Inflammatory macrophage treated with lipopolysaccharide for 1 hour (primary cell): ENCODE measurements around the gene MYL2.

Experiments used
- DNase-seq, 2 donors: peaks; one replicate each; pipeline ENCODE4 v3.0.0-alpha.2; 2020 to 2022

Gene MYL2

DNA sequence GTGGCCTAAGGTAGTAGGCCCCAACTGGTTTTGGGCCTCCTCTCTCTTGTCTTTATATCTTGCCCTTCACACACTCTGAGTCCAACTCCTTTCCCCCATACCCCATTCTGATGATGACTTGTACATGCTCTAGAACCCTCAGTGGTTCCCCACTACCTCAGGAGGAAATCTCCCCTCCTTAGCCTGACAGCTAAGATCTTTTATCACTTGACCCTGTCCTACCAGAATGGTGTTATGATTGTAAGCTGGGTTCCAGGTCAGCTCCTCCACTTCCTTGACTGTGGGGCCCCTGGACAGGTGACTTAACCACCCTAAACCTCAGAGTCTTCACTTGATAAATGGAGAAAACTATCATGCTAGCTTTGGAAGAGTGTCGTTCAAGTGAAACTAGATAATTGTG is 9.4 kb upstream of the MYL2 start:
- no peak for DNase-seq

- no peak for DNase-seq
These were observed 8.3 kb upstream of the MYL2 start for GRCh38 chr12:110928700-110929099.

DNA sequence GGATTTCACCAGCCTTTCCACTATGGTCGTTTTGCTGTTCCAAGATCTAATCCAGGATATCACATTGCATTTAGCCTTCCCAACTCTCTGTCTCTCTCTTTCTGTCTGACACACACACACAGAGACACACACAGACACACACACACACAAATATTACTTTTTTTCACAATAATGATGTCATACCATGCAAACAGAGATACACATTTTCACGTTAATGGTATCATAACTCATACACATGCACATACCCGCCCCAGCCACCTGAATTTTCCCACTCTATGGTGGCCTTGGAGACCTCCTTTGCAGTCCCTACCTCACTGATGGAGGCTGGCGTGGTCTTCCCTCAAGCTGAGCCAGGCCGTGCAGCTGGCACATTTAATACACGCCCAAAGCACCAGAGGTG is 7.2 kb upstream of the MYL2 start:
- no peak for DNase-seq

DNA sequence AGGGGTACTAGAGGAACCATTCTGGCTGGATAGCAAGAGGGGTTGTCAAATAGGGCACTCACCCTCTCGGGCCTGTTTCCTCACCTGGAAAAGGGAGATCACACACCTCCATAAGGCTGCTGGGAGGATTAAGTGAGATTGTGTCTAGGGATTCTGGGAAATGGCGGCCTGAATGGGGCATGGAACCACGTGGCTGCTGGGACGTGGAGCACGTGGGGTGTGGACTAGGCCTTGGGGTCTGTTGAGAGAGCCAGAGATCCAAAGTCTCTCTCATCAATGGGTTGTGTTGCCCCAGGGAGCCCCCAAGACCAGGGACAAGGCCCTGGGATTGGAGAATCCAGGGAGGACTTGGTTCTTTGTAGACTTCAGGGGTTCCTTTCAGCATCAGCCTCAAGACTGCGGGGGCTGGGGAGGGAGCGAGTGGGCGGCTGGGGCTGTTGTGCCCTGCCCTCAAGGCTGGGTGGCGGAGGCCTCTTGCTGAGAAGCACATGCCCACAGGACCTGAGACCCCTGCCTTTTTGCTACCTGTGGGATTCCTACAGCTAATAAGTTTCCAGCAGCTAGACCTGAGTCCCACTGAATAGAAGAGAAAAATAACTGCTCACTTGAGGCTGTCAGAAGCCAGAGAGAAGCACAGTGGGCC is 3.4 kb upstream of the MYL2 start:
- no peak for DNase-seq

DNA sequence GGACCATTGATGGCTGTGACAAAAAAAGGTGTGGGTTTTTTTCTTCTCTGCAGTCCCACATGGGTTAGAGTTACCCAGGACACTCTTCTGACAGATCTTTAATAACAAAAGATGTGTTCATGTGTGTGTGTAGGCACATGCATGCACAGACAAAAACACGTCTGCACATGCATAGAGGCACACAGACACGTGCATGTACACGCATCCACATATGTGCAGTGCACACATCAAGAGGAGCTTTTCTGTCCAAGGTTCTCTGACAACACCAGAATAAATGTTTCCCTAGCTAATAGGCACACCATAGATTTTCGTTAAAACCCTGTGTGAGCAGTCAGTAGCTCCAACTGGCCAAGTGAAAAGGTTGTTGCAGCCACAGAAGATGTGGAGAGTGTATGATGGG is 2.8 kb upstream of the MYL2 start:
- DNase-seq = no peak

DNA sequence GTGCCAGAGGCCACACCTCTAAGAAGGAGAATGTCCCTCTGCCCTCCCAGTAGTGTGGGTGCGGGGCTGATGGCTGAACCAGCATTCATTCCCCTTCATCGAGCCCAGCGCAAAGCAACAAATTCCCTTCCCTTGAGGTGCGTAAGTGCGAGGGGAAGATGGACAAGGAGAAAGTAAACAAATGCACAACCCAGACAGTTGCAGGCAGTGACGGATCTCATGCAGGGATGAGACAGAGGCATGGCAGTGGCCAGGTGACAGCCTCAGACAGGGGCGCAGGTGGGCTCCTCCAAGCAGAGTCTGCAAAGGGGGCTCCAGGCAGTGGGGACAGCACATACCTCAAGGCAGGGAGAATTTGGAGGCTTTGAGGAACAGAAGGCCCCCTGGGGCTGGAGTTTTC is 2.3 kb upstream of the MYL2 start:
- DNase-seq = no peak

GRCh38 chr12:110921262-110921661 is 883 bp upstream of the MYL2 start:
- DNase-seq = no peak

DNA sequence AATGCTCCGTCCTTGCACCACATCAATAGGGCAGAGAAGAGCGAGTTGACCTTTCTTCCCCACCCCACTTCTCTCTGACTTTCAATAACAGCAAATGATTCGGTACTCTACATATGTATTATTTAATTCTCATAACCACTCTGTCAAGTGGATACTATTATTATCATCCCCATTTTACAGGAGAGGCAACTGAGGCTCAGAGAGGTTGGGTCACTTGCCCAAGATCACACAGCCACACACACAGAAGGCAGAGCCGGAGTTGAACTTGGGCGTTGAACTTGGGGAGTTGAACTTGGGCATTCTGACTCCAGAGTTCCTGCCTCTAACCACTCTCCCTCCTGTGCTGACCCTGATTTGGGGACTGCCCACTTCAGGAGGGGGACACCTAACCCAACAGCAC is 659 bp downstream of the MYL2 start:
- DNase-seq = no peak

GRCh38 chr12:110917961-110918360 is 2.4 kb downstream of the MYL2 start:
- no peak for DNase-seq

DNA sequence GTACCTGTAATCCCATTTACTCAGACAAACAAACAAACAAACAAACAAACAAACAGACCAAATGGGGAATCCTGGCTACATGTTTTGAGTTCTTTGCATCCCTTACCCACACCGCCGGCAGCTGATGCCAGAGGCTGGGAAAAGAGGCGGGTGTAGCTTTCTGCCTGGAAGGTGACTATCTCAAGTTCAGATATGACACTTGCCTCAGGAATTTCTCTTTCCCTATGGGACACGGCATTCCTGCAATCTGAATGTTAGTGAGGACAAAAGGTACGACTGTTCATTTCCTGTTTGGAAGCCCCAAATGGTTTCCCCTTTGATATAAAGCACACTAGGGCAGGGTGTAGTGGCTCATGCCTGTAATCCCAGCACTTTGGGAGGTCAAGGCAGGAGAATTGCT is 2.9 kb downstream of the MYL2 start:
- no peak for DNase-seq

DNA sequence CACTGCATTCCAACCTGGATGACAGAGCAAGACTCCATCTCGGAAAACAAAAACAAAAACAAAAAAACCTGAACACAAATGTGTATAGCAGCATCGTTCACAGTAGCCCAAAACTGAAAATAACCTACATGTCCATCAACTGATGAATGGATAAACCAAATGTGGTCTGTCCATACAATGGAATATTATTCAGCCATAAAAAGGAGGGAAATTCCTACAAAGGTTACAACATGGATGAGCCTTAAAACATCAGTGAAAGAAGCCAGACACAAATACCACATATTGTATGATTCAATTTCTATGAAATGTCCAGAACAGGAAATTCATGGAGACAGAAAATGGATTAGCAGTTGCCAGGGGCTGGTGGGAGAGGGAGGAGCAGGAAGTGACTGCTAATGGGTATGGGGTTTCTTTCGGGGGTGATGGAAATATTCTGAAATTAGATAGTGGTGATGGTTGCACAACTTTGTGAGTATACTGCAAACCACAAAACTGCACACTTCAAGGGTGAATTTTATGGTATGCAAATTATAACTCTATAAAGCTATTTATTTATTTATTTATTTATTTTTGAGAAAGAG is 4.0 kb downstream of the MYL2 start:
- DNase-seq = no peak

DNA sequence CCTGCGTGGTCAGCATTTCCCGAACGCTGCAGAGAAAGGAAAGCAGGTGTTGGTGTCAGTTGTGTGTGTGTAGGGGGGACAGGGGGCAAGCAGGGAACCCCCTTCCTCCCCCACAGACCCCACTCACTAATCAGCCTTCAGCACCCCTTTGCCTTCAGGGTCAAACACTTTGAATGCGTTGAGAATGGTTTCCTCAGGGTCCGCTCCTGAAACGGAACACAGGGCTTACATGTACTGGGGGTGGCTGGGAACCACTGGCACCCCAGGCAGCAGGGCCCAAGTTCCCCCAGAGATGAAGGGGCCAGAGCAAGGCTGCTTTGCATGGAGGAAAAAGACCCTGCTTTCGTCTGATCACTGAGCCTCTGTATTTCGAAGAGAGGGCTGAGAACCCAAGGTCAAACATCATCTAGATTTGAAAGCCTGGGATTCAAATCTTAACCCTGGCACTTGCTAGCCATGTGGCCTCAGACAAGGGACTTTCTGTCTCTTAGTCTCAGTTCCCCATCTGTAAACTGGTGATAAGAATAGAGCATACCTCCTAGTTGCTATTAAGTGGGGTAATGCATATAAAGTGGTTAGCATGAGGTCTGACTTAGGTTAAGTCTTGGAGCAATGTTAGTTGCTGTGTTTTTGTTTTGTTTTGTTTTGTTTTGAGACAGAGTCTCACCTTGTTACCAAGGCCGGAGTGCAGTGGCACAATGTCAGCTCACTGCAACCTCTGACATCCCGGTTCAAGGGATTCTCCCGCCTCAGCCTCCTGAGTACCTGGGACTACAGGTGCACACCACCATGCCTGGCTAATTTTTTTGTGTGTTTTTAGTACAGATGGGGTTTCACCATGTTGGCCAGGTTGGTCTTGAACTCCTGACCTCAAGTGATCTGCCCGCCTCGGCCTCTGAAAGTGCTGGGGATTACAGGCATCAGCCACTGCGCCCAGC is 7.0 kb downstream of the MYL2 start:
- DNase-seq = peak in 1 of 2 donors; percentile 59

- no peak for DNase-seq
These were observed 8.1 kb downstream of the MYL2 start for GRCh38 chr12:110912263-110912662.

- DNase-seq = no peak
These were observed 11.8 kb downstream of the MYL2 start for GRCh38 chr12:110908377-110909152.

DNA sequence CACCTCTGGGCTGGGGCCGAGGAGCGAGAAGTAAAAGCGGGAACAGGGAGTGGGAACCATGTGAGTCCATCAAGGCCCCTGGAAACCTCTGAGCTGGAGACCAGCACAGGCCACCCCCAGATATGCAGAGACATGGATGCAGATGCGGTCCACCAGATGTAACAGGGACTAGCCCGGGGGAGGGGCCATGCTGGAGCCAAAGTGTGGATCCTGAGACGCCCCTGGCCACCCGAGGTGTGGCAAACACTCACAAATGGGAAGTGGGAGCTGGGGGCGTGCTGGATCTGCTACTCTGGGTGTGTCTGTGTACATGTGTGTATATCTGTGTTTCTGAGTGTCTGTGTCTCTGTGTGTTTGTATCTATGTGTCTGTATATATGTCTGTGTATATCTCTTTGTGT is 12.8 kb downstream of the MYL2 start:
- no peak for DNase-seq

- DNase-seq = no peak
These were observed 13.4 kb downstream of the MYL2 start for GRCh38 chr12:110906985-110907384.

DNA sequence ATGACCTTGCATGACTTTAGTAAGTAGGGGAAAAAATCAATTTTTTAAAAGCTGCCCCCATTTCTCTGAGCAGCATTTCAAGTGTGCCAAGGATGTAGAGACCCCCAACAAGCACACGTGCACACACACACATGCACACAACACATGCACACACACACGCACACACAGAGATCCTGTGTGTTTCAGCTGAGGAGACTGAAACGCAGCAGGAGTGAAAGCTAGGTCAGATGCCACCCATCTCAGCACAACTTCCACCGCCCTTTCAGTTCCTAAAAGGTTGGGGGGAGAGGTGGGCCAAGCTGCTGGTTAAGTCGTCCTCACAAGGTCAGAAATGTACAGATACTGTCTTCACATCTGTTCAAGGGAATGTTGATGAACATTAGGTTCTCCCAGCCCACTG is 13.9 kb downstream of the MYL2 start:
- DNase-seq = no peak

- peak; percentile 6 to 29 for DNase-seq
These were observed 14.3 kb downstream of the MYL2 start for GRCh38 chr12:110906083-110906482.

GRCh38 chr12:110903511-110903910 is 16.9 kb downstream of the MYL2 start:
- DNase-seq = no peak

DNA sequence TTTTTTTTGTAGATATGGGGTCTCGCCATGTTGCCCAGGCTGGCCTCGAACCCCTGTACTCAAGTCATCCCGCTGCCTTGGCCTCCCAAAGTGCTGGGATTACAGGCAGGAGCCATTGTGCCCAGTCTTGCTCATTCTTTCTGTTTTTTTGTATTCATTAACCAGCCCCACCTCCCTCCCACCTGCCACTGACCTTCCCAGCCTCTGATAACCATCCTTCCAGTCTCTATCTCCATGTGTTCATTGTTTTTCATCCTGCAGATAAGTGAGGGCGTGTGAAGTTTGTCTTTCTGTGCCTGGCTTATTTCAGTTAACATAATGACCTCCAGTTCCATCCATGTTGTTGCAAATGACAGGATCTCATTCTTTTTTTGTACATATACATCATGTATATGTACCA is 19.0 kb downstream of the MYL2 start:
- DNase-seq = no peak

- no peak for DNase-seq
These were observed 23.8 kb downstream of the MYL2 start for GRCh38 chr12:110896559-110896958.

- DNase-seq = no peak
These were observed 26.4 kb downstream of the MYL2 start for GRCh38 chr12:110893956-110894355.

DNA sequence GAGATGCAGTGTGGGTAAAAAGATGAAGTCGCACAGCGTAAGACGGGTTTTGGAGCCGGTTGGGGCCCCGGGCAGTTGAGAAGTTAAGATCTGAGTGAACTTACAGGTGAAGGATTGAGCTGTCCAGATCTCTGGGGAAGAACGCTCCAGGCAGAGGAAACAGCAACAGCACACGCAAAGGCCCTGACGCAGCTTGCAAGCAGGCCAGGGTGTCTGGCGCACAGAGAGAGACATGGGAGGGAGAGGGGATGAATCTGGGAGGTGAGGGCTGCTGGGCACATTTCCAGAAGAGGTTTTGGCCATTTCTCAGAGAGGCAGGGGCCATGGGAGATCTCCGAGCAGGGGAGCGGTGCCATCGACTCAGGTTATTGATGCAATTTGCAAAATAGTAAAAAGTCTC is 31.0 kb downstream of the MYL2 start:
- DNase-seq = no peak
